Central memory CD4-positive, alpha-beta T cell (primary cell): ENCODE measurements around the gene STARD3.
"Not testable (repeated sequence)": the region's sequence is repeated elsewhere in the genome, so short reads cannot be mapped to it uniquely, and the experiment has no call there.

Source experiments
- DNase-seq: peaks from one replicate; pipeline ENCODE4 v3.0.0; 2022

The STARD3 gene

DNA sequence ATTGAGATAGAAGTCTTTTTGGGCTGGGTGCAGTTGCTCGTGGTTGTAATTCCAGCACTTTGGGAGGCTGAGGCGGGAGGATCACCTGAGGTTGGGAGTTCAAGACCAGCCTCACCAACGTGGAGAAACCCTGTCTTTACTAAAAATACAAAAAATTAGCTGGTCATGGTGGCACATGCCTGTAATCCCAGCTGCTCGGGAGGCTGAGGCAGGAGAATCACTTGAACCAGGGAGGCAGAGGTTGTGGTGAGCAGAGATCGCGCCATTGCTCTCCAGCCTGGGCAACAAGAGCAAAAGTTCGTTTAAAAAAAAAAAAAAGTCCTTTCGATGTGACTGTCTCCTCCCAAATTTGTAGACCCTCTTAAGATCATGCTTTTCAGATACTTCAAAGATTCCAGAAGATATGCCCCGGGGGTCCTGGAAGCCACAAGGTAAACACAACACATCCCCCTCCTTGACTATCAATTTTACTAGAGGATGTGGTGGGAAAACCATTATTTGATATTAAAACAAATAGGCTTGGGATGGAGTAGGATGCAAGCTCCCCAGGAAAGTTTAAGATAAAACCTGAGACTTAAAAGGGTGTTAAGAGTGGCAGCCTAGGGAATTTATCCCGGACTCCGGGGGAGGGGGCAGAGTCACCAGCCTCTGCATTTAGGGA is 62.3 kb downstream of the STARD3 start:
- DNase-seq: not testable (repeated sequence)

DNA sequence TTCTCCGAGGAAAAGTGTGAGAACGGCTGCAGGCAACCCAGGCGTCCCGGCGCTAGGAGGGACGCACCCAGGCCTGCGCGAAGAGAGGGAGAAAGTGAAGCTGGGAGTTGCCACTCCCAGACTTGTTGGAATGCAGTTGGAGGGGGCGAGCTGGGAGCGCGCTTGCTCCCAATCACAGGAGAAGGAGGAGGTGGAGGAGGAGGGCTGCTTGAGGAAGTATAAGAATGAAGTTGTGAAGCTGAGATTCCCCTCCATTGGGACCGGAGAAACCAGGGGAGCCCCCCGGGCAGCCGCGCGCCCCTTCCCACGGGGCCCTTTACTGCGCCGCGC is 62.8 kb downstream of the STARD3 start, which contains the start of gene ERBB2:
TSS of gene ERBB2 (plus strand) at position 247 of the 330 bp plus-strand sequence. CDS start 175 bp downstream, outside the sequence.
- no peak for DNase-seq

DNA sequence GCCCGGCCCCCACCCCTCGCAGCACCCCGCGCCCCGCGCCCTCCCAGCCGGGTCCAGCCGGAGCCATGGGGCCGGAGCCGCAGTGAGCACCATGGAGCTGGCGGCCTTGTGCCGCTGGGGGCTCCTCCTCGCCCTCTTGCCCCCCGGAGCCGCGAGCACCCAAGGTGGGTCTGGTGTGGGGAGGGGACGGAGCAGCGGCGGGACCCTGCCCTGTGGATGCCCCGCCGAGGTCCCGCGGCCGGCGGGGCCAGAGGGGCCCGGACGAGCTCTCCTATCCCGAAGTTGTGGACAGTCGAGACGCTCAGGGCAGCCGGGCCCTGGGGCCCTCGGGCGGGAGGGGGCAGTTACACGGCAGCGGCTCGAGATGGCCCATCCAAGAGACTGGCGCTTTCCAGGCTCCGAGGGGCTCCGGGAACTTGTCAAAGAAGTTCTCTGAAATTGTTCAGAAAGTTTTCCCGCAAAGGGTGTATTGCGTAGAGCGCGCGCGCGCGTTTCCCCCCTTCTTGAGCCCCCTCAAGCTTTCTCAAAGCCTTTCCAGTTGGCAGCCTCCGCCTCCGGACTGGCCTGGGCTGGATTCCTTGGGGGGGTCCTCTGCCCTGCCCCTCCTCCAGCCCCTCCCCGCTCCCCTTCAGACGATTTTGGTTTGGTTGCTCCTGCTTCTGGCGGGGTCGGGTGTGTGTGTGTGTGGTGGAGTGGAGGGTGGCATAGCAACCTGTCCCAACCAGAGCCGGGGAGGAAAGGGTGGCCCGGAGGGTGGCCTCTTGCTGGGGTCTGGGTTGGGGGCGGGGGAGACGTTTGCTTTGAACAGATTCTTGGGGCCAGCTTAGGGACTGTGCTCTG is 63.4 kb downstream of the STARD3 start:
- no peak for DNase-seq

DNA sequence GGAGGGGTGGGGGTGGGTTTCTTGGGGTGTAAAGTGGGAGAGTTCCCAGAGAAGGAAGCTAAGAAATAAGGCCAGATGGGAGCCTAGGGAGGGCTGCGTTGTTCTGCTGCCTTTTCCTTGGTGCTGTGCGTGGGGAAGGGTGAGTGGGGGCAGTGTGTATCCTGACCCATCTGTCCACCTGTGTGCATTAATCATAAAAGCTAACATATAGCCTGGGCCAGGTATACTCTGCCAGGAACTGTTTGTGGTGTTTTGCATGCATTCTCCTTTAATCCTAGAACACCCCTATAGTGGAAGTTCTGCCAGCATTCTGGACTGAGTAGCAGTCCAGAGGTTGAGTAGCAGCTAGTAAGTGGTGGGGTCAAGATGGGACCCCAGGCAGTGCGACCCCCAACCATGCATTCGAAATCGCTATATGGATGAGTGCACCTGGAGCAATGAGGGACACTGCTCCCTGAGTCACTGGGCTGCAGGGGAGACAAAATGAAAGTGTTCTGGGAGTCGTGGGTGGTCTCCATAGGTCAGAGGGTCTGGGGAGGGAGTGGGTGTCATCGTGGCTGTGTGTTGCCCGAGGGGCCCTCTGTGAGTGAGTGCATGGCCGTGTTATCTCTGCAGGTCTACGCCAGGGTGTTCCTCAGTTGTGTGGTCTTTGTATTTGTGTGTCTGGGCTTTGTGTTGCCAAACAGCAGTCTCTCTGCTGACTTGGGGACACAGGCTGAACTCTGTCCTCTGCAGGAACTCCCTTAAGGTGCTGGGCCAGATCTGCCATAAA is 64.3 kb downstream of the STARD3 start:
- no peak for DNase-seq

DNA sequence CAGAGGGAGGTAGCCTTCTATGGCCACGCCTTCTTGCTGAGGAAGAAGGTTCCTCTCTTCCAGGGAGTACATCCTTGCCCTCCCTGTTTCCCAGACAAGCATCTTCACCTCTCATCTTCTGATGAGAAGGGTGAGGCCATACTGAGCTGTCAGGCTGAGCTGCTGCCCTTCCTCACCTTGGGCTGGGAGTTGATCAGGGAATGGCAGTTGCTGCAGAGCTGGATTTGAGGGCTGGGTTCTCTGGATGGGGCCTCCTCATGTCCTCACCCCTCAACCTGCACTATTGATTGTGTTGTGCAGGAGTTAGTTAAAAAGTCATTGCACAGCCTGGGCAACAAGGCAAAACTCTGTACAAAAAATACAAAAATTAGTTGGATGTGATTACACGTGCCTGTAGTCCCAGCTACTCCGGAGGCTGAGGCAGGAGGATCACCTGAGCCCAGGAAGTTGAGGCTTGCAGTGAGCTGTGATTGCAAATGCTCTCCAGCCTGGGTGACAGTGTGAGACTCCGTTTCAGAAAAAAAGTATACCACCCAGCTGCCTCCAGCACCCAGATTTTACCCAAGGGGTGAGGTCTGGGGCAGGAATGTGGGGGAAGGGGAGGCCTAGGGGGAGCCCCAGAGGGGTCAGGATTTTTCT is 65.0 kb downstream of the STARD3 start:
- no peak for DNase-seq

DNA sequence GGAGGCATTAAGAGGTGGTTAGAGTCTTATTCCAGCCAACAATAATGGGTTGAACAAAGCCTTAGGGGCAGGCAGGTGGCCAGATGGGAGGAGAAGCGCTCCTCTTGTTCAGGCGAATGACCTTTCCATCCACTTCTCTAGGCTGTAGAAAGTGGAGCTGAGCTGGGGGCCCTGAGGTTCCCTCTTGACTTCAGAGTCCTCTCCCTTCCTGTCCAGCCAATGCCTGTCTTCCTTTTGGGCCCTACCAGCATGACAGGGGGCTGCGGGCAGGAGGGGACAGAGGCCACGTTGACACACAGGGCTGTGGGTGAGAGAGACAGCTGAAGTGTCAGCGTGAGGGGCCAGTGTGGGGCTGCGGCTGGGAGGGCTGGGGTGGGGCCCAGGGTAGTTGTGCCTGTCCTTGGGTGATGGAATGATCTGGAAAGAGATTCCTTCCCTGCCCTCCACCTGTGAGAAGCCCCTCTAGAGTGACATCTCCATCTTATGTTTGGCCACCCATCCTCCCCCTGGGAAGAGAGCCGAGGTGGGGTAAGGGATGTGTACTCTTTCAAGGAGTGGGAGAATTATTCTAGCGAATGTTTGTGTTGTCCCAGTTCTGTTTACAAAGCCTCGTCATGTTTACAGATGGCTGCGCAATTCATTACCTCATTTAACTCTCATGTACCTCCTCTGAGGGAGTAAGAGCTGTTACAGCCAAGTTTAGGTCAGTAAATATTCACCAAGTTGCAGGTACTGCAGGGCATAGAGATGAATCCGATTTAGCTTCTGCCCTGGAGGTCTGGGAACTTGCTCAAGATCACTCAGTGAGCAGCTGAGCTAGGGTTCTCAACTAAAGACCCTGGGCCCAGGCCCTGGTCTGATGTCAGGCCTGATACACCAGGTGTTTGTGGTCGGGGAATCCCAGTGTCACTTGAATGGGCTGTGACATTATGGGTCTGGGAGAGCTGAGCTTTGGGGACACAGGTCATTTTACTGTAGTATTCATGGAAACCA is 66.3 kb downstream of the STARD3 start:
- DNase-seq: no peak

DNA sequence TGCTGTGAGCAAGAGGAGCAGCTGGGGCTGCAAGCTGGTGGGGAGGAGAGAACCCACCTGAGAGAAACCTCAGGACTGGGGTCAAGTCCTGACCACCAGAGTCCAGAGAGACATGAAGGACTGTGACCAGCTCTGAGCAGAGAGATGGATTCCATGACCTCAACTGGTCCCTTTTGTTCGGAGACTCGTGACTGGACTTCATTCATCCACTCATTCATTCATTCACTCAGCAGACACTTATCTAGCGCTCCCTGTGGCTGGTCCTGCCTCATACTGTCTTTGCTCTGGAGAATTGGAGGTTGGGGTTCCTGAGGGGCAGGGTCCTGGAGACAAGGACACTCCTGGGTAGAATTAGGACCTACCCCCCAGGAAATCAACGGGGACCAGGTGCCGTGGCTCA is 67.0 kb downstream of the STARD3 start:
- DNase-seq: no peak

DNA sequence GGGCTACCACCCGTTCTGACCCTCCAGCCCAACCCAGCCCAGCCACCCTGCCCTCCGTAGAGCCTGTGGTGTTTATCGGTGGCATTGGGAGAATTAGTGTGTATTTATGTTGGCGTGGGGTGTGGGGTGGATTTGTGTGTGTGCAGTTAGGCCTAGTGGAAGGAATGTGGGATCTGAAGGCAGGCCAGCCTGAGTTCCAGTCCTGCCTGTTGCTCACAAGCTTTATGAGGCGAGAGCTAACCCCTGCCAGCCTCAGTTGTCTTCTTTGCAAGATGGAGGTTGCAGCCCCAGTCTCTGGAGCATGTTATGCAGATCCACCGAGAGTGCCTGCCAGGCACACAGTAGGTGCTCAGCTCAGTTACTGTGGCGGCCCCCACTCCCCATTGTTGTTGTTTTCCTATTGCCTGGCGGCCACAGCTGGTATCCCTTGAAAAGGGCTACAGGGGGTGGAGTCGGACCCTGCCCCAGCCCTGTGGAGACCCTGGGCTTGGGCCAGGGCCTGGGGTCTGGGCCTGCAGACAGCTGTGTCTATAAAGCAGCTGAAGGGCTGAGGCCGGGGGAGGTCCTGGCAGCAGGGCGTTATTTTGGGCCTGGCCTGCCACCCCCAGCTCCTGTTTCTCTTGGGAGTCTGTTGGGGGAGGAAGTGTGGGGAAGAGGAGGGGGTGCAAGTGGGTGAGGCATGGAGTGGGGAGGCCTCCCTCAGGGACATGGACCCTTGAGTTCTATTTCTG is 68.0 kb downstream of the STARD3 start:
- no peak for DNase-seq

DNA sequence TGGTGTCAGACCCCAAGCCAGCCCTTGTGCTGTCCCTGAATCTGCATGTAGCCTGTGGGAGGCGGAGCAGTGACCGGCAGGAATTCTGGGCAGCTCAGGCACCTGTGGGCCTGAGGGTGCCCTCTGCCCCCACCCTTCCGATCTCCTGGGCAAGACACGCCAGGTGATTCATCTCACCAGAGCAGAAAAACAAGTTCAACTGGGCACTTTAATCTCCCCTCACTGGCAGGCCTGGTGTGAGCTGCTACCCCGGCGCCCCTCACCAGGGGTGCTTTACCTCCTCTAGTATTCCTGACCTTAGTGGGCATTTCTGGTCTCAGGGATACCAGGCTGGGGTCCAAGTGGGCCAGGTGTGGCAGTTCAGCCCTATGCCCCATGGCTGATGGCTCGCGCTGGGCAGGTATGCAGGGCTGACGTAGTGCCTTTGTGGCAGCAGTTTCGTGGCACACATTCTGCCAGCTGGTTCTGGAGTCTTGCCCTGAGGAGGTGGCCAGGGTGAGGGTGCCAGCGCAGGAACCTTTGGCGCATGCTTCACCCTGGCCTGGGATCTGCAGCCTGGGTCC is 68.9 kb downstream of the STARD3 start:
- no peak for DNase-seq

DNA sequence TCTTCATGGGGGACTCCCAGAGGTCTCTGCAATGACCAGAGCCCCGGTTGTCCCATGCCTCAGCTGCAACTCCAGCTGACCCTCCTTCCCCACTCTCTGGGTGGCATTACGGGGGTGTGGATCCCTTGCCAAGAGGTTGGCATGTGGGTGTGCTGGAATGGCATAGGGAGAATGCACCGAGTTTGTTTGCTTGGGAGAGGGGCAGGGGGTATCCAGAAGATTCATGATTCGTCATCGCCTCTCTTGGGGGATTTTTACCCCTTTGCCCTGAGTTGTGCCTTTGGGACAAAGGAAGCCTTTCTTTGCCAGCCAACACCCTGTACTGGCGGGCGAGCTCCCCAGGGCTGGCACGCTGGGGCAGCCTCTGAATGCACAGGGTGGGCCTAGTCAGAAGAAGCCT is 69.4 kb downstream of the STARD3 start:
- DNase-seq: no peak

DNA sequence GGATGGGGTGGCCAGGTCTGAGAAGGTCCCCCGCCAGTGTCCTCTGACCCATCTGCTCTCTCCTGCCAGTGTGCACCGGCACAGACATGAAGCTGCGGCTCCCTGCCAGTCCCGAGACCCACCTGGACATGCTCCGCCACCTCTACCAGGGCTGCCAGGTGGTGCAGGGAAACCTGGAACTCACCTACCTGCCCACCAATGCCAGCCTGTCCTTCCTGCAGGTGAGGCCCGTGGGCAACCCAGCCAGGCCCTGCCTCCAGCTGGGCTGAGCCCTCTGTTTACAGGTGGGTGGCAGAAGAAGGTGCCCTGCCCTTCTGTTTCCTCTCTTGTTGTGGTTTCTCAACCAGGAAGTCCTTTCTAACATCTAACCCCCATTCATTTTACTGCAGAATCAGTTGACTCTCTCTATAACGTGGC is 70.0 kb downstream of the STARD3 start:
- peak; percentile 29 for DNase-seq

DNA sequence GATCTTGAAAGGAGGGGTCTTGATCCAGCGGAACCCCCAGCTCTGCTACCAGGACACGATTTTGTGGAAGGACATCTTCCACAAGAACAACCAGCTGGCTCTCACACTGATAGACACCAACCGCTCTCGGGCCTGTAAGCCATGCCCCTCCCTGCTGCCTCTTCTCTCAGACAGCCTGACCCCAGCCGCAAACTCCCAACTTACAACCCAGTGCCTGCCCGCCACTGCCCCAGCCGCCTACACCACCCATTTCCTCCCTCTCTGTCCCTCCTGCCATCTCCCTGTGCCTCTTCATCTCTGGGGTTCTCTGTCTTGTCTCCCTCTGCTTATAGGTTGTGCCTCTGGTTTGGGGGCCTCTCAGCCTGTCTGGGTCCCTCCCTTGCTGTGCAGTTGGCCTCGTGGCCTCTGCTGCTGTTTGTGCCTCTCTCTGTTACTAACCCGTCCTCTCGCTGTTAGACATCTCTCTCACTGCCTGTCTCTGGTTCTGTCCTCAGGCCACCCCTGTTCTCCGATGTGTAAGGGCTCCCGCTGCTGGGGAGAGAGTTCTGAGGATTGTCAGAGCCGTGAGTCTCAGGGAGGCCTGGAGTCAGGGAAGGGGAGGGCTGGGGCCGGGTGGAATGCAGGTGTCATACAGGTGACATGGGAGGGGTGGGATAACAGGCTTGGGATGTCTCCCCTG is 72.5 kb downstream of the STARD3 start:
- no peak for DNase-seq

DNA sequence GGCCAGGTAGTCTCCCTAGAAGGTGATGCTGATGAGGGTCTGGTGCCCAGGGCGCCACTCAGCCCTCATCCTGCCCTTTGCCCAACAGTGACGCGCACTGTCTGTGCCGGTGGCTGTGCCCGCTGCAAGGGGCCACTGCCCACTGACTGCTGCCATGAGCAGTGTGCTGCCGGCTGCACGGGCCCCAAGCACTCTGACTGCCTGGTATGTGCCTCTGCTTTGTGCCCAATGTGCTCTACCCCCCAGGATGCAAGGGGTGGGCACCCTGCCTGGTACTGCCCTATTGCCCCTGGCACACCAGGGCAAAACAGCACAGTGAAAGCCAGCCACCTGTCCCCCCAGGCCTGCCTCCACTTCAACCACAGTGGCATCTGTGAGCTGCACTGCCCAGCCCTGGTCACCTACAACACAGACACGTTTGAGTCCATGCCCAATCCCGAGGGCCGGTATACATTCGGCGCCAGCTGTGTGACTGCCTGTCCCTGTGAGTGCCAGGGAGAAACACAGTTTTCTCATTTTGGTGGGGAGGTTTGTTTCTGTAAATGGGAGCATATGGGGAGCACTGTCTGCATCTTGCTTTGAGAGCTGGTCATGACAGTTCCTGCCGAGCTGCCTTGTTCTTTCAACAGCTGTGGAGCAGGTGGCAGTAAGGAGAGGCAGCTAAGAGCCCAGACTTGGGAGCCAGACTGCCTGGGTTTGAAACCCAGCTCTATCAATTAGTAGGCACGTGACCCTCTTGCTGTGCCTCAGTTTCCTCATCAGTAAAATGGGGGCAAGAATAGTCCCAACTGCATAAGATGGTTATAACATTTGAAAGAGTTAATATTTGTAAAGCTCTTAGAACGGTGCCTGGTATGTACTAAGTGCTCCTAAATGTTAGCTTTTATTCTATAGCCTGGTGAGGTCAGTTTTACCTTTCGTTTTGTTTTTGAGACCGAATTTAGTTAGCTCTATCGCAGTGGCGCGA is 73.3 kb downstream of the STARD3 start:
- DNase-seq: no peak

DNA sequence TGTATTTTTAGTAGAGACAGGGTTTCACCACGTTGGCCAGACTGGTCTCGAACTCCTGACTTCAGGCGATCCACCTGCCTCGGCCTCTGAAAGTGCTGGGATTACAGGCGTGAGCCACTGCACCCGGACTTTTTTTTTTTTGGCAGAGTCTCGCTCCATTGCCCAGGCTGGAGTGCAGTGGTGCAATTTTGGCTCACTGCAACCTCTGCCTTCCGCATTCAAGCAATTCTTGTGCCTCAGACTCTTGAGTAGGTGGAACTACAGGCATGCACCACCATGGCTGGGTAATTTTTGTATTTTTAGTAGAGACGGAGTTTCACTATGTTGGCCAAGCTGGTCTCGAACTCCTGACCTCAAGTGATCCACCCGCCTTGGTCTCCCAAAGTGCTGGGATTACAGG is 74.1 kb downstream of the STARD3 start:
- not testable (repeated sequence) for DNase-seq

DNA sequence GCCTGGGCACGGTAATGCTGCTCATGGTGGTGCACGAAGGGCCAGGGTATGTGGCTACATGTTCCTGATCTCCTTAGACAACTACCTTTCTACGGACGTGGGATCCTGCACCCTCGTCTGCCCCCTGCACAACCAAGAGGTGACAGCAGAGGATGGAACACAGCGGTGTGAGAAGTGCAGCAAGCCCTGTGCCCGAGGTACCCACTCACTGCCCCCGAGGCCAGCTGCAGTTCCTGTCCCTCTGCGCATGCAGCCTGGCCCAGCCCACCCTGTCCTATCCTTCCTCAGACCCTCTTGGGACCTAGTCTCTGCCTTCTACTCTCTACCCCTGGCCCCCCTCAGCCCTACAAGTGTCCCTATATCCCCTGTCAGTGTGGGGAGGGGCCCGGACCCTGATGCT is 74.9 kb downstream of the STARD3 start:
- no peak for DNase-seq
